Kidney tubule cell (primary cell): ENCODE measurements around the gene TRIM31.
"Not testable (repeated sequence)": the region's sequence is repeated elsewhere in the genome, so short reads cannot be mapped to it uniquely, and the experiment has no call there.

Source experiments
- DNase-seq: peaks from one replicate; pipeline ENCODE4 v3.0.0-alpha.2; 2018; ENCODE audit warnings: low spot score

The TRIM31 gene

DNA sequence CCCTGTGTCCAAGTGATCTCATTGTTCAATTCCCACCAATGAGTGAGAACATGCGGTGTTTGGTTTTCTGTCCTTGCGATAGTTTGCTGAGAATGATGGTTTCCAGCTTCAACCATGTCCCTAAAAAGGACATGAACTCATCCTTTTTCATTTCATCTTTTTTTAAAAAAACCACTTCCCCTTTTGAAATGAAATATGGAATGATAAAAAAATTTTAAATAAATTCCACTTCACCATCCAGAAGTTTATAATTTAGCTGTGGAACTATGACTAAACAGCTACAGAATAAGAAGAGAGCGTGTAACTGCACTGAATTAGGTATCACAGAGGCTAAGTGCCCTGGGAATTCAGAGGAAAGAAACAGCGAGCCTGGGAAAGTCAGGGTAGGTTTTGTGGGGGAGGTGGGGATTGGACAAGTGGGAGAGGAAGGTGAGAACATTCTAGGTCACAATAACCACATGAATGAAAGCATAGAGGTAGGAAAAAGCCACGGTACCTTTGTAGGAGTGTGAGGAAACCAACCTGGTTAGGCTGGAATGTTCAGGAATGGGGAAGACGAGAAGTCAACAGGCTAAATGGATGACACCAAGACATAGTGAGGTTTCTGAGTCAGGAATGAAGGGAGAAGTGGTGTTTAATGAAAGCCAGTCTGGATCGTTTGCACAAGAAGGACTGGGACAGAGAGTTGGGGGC, 37.1 kb upstream of the TRIM31 start:
- DNase-seq: peak; percentile 57

- no peak for DNase-seq
Observed at GRCh38 chr6:30149234-30149633, 36.3 kb upstream of the TRIM31 start.

- DNase-seq: no peak
Observed at GRCh38 chr6:30147096-30147495, 34.2 kb upstream of the TRIM31 start.

GRCh38 chr6:30145818-30146217, 32.9 kb upstream of the TRIM31 start:
- DNase-seq: no peak

DNA sequence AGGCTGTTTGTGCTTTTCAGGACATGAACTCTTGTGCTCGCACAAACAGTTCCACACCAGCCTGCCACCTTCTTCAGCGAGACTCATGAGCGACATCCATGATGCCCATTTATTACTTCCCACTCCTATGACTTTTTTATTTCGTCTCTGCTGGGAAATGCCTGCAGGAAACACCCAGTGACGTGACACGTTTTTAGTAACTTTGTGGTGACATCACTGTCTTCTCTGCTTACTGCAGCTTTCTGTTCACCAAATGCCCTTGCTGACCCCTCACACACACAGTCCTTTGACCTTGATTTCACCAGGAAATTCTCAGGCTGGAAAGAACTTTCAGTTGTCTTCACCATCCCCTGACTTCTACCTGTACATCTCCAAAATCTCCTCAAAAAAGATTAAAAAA, 31.9 kb upstream of the TRIM31 start:
- DNase-seq: no peak

DNA sequence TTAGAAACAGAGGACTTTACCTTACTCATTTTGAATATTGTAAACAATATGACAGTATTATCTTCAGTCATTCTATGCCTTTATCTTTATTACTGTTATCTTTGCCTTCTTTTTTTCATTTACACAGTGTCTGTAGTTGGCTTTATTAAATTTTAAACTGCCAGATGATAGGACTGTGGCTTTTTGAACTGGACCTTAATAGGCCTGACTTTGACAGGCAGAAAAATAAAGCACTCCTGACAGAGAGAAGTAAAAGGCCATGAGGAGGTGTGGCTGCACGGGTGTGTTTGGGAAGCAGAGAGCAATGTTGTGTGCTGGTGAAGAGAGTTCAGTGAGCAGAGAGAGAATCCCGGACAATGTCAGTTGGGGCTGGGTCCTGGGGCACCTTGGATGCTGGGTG, 30.9 kb upstream of the TRIM31 start:
- no peak for DNase-seq

- no peak for DNase-seq
Observed at GRCh38 chr6:30142665-30143064, 29.8 kb upstream of the TRIM31 start.

GRCh38 chr6:30140240-30140639, 27.4 kb upstream of the TRIM31 start:
- DNase-seq: not testable (repeated sequence)

DNA sequence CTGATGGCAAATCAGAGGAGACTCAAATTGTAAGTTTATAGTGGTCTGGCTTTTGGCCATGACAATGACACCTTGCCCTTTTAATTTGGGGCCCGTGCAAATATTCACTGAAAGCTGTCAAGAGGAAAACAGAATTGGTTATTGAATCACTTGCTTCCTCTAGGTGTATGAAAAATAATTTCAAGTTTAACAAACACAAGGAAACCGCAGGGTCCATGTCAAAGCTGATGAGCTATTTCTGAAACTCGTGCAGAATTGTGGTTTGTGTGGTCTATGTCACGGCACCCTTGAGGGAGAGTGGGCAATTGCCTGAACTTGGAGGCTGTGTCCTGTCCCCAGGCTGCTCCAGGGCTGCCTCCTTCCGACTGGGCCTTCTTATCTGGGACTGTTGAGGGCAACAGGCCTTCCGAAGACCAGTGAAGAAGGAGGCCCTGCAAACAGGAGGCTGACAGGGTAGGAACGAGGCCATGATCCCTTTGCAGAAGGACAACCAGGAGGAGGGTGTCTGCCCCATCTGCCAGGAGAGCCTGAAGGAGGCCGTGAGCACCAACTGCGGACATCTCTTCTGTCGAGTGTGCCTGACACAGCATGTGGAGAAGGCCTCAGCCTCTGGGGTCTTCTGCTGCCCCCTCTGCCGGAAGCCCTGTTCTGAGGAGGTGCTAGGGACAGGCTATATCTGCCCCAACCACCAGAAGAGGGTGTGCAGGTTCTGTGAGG, 23.8 kb upstream of the TRIM31 start:
- no peak for DNase-seq

DNA sequence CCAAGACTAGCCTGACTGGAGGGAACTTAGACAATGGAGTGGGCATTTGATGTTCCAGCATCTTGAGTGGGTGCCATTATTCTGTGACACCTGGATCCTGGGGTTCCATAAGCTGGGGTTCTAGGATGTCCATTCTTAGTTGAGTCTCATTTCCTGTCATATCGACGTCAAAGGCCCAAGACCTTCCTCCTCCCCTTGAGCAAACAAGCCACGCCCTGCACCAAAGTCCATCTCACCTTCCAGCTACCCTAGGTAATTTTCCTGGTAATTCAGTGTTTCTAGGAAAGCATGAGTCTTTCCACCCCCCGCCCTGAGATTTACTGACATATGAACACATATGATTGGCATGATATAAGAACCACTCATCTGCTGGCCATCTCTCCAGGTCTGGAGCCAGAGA, 22.9 kb upstream of the TRIM31 start, which contains the start of gene TRIM40:
Gene TRIM40, plus strand, starts transcription at position 384 of the 400 bp plus-strand sequence. CDS start 897 bp downstream, outside the sequence.
- DNase-seq: no peak

DNA sequence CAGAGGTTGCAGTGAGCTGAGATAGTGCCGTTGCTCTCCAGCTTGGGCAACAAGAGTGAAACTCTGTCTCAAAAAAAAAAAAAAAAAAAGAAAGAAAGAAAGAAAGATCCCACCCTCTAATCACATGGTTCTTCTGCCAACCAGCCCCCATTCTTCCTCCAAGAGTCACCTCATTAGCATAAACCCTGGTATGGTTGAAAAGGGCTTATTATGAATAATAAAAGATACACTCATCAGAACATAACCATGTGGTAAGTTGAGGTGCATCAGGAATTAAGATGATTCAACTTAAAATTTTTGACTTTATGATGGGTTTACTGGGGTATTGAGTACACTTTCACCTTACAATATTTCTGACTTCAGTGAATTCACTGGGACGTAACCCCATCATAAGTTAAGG, 22.3 kb upstream of the TRIM31 start:
- no peak for DNase-seq

- DNase-seq: no peak
Observed at GRCh38 chr6:30131947-30132497, 19.1 kb upstream of the TRIM31 start.

GRCh38 chr6:30130887-30131862, 18.3 kb upstream of the TRIM31 start:
- peak; percentile 89 for DNase-seq

DNA sequence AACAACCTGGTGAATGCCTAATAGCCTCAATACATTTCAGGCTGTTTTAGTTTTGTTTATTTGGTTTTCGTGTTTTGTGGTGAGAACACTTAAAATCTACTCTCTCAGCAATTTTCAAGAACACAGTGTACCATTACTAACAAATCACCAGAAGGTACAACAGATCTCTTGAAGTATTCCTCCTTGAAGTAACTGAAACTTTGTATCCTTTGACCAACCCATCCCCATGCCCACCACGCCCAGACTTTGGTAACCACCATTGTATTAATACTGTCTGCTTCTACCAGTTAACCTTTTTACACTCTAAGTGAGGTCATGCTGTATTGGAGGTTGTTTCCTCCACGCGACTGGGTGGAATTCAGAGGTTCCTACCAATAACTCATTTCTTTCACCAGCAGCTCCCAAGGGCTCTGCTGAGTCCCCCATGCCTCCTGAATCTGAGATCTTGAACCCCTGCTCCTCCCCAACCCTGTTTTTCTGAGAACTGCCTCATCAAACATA, 17.3 kb upstream of the TRIM31 start:
- DNase-seq: no peak

GRCh38 chr6:30129265-30130178, 16.6 kb upstream of the TRIM31 start:
- no peak for DNase-seq

DNA sequence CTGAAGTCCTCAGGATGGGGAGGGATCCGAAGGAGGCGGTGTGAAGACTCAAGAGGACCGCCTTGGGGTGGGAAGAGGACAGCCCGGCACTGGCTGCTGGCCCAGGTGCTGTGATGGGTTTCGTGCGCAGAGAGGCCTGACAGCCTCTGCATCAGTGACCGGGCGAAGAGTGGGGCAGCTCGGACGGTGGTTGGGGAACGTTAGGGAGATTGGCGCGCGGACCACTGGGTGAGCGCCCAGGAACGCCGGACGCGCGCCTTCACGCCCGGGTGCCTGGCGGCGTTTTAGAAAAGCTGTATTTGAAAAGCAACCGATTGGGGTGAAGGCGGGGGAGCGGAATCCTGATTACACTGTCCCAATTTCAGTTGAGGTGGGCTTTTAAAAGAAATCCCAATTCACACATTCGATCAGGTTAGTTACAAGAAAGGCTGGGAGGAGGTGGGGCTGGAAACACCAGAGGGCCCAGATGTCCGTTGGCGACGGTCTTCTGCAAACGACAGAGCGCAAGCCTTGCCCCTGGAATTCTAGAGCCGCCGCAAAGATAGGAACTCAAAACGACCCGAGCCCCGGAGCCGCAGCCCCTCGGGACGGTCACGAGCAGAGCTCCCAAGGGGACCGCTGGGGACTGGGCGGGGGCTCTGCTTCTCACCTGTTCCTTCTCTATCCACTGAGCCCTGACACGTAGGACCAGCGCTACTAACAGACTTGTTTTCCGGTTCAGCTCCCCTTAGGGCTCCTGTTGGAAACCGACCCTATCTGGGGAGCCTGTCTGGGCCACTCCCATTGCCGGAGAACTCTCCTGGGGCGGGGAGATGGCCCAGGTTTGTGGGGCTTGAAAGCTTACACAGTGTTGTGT, 14.6 kb upstream of the TRIM31 start:
- DNase-seq: no peak

DNA sequence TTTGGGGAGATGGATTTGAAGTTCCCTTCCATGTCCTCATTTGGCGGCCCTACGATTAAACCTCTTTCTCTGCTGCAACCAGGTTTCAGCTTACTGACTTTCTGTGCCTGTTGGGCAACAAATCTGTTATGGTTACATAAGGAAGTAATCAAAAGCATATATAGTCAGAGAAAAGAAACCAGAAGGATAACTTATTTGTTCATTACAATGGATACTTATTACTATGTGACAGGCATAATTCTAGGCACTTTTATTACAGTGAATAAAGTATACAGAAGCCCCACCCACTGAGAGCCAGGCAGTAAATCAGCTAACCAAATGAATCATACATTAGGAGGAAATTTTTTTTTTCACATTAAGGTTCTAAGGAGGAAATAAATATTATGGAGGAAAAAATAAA, 9.6 kb upstream of the TRIM31 start:
- DNase-seq: no peak

DNA sequence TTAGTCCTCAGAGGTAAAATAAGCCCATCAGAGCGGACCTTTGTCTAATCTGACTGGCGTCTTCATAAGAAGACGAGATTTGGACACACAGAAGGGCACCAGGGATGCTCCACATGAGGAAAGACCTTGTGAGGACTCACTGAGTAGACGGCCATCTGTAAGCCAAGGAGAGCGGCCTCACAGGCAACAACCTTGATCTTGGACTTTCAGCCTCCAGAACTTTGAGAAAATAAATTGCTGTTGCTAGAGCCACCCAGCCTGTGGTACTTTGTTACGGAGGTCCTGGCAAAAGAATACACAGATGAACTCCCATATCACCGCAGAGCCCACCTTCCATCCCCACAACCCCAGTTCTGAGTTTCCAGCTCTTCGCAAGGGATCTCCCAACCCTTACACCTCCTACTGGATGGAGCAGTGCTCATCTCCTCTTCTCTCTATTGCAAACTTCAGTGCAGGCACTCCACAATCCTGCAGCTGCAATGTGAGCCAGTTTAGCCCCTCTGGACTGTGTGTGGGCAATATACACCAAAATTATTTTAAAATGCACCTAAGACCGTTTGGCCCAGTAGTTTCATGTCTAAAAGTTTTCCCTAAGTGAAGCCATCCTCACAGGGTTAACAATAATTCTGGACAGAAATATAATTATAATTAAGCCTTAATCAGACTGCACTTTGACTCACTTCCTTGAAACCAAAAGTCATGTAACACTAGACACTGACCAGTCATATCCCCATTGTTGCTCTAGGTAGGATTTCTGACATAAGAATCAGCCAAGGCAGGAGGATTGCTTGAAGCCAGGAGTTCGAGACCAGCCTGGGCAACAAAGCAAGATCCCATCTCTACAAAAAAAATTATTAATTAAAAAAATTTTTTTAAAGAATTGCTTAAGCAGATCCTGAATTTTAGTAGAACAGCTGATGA, 8.8 kb upstream of the TRIM31 start:
- no peak for DNase-seq

DNA sequence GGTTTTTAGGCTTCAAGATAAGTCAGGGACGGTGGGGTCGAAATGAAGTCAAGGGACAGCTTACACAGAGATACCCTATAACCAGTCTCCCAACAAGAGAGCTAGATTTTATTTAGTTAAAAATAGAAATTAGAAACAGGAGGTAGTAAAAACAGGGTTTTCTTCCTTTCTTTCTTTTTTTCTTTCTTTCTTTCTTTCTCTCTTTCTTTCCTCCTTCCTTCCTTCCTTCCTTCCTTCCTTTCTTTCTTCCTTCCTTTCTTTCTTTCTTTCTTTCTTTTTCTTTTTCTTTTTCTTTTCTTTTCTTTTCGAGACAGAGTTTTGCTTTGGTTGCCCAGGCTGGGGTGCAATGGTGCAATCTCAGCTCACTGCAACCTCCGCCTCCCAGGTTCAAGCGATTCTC, 5.8 kb upstream of the TRIM31 start:
- DNase-seq: not testable (repeated sequence)
